GM18502 (cell line): ENCODE data around the gene GEMIN7.

Source experiments
- ATAC-seq: cut with Tn5 transposase; IDR thresholded peaks from one replicate; pipeline ENCODE4 v1.9.1; 2021; ENCODE audit warnings: mild to moderate bottlenecking; ENCODE audit not compliant: unreplicated experiment, poor library complexity

Gene GEMIN7

DNA sequence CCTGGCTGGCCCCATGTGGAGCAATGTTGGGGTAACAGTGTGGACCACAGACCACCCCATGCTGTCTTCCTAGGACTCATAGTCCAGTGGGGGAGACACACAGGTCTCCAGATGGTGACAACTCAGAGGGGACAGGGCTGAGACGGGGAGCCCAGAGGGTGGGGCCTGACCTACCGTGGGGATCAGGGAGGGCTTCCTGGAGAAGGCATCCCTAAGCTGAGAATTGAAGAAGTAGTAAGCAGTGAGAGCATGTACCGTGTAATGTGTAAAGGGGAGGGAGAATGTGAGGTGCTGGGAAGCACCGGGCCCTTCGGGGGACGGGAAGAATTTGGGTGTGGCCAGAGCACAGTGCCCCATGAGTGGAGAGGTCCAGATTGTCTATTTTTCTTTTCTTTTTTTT is 45.0 kb downstream of the GEMIN7 start:
- no peak for ATAC-seq

DNA sequence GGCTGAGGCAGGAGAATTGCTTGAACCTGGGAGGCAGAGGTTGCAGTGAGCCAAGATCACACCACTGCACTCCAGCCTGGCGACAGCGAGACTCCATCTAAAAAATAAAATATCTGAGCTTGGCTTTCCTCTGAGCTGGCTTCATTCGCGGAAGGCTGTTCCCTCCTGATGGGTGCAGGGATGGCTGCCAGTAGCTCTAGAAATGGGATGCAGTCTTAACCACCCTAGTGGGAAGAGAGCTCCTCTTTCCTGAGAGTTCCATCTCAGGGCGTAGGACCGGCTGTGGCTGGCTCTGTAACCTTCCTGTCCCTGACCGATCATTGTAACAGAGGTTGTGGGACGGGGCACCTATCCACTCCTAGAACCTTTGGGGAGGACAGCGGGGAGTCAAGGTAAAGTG is 46.3 kb downstream of the GEMIN7 start:
- no peak for ATAC-seq

DNA sequence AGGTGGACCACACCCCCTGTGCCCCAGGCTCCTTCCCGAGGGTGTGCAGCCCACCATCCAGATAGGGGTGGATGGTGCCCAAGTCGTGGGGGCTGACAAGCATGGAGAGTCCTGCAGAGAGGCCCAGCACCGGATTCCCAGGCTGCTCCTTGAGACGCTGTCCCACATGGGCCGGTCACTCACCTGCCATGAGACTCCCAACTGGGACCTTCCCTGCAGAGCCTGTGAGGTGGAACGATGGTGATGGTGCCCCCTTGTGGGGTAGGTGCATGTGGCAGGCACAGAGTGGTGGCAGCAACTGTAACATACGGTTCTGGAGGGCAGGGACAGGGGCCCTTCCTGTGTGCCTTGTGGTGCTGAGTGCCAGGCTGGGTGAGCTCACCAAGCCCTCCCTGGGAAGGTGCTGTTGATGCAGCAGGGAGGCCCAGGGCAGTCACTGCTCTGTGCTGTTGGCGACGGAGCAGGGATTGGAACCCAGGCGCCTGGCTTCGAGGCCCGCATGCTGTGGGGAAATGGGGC is 47.0 kb downstream of the GEMIN7 start:
- no peak for ATAC-seq

GRCh38 chr19:45126654-45127053 is 47.6 kb downstream of the GEMIN7 start:
- ATAC-seq, result no peak

GRCh38 chr19:45128146-45128545 is 49.1 kb downstream of the GEMIN7 start:
- ATAC-seq, result no peak

DNA sequence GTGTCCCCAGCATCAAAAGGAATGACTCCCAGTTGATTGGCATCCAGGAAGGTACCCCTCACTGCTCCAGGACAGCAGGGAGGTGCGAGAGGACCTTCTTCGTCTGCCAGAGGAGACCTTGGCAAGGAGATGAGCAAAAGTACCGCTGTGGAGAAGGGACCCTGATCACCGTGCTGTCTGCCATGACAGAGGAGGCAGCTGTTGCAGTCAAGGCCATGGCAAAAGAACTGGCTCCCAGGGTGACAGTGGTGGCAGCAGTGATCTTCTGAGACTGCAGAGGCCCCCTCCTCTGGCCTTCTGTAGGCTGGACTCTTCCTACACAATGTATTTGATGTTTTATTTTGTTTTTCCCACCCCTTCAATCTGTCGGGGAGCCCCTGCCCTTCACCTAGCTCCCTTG is 49.7 kb downstream of the GEMIN7 start:
- ATAC-seq, result no peak

DNA sequence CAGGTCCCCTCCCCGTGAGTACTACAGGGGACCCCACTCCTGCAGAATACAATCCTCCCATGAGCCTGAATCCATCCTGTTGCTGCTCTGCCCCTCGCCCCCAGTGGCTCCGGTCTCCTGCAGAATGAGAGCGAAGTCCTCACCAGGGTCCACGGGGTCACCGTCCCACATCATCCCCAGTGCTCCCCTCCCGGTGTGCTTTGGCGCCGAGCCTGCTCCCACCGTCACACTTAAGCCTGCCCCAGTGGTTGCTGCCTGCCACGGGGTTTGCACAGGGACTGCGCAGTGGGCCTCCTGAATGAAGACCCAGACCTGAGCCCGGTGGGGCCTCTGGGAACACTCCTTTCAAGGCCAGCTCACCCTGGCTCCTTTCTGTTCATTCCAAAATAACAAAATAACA is 51.2 kb downstream of the GEMIN7 start:
- no peak for ATAC-seq

DNA sequence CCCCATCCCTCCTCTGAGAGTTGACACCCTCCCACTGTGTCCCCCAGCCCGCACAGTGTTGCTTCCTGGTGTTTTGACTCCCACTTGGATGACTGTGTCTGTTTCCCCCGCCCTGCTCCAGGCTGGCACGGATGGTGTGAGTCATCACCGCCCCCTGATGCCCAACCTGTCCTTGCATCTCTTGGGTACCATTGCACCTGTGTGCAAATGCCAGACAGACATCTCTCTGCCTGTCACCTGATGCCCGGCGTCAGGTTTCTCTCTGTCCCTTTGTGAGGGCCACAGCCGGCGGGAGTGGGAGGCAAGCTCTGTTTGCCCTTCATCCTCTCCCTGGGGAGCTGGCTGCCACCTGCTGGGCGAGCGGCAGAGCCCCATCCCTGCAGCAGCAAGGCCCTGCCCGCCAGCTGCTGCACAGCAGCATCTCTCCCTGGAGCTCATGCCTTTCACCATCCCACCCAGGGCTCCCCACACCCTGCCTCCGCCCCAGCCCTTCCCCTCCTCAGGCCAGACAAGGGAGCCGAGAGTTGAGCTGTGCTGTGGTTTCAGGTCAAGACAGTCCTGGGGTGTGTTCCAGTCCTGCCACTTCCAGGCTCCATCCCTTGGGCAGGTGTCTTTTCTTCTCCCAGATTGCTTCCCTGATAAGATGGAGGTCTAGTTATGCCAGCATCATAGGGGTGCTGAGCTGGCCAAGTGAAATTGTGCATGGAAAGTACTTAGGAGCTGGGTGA is 52.0 kb downstream of the GEMIN7 start:
- ATAC-seq, result no peak

- ATAC-seq, result no peak
Measured at GRCh38 chr19:45133661-45134060, 54.6 kb downstream of the GEMIN7 start.

DNA sequence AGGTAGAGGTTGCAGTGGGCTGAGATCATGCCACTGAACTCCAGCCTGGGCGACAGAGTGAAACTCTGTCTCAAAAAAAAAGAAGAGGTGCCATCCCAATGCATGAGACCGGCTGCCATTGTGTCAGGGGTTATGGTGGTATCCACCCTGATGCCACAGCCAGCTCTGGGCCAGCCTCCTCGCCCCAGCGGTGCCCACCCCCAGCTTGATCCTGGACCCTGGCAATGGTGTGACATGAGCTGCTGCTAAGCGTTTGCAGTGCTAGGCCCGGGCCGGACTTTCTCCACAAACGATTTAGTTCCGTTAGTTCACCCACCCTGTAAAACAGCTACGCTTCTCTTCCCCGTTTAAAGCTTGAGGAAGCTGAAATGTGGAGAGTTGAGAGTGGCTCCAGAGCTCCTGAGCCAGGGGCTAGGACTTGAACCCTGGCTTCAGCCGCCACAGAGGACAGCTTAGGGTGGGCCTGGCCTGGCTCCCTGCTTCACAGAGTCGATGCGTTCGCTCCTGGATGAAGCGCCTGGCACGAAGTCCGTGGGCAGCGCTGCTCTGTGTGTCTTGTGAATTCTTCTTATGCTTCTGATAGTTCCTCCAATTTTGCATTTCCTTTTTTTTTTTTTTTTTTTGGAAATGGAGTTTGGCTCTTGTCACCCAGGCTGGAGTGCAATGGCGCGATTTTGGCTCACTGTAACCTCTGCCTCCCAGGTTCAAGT is 56.3 kb downstream of the GEMIN7 start:
- ATAC-seq, result no peak

- ATAC-seq, result no peak
Measured at GRCh38 chr19:45136507-45137178, 57.6 kb downstream of the GEMIN7 start.

DNA sequence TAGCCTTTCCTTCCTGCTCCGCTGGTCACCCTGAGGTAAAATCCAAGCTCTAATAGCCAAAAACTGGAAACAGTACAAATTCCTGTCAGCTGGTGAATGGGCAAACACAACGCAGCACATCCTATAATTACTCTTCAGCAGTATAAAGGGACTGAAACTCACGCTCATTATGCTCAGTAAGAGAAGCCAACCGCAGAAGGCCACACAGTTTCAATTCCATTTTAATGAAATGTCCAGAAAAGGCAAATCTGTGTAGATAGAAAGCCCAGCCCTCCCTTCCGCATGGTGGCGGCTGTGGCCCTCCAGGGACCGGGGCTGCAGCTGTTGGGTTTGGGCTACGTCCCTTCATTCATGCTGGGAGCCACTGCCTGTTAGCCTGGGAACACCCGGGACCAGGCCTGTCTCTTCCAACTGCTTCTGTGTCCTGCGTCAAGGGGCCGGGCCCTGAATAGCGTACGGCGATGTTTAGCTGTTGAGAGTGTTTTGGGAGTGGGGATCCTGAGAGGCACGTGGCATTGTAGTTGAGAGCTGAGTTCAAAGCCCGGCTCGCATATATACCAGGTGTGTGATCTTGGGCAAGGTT is 58.2 kb downstream of the GEMIN7 start:
- peak; percentile 80 for ATAC-seq

DNA sequence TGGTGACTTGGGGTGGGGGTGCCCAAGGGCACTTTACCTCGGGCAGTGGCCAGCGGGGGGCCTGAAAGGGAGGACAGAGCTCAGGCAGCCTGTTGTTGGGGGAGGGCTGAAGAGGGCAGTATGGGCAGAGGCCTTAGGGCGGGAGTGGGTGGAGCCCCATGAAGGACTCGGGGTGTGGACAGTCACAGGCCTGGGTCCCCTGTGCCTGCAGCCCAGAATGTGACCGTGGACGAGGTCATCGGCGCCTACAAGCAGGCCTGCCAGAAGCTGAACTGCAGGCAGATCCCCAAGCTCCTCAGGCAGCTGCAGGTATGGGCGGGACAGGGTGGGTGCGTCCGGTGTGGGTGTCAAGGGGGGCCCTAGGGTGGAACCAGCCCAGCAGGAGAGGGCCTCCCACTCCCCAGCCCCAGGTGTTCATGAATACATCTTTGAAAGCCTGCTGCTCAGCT is 59.3 kb downstream of the GEMIN7 start:
- no peak for ATAC-seq

DNA sequence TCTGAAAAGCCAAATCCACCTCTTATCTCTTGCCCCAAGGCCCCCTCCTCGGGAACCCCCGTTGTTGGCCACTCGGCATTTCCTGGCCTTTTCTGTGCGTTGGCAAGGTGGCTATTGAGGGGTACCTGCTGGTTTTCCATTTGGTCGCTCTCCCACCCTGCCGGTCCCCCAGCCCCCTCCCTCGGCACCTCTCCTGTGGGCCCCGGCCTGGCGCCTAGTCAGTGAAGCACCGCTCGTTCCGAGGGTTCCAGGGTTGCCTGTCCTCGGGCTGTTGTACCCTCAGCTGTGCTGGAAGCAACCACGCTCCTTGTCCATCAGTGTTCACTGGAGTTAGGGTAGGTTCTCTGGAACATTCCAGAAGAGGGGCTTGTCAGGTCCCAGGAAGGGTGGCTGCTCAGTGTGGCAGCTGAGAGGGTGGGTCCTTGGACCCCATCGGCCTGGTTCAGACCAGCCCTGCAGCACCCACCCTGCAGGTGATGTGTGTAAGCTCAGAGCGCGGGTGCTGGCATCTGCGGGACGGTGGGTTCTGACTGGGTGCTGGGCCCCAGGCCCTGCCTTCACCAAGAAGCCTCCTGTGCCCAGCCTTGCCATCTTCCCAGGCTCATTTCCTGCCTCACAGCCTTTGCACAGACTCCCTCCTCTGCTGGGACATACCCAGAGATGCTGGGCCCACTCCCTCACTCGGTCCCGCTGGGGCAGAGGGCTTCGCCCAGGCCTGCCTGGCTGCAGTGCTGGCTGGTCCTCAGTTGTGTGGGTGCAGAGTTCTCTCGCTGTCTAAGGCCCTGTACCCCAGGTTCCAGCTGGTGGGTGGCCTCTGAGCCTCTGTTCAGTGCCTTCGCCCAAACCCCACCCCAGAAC is 60.5 kb downstream of the GEMIN7 start:
- ATAC-seq, result no peak

GRCh38 chr19:45140144-45140503 is 61.1 kb downstream of the GEMIN7 start:
- no peak for ATAC-seq

DNA sequence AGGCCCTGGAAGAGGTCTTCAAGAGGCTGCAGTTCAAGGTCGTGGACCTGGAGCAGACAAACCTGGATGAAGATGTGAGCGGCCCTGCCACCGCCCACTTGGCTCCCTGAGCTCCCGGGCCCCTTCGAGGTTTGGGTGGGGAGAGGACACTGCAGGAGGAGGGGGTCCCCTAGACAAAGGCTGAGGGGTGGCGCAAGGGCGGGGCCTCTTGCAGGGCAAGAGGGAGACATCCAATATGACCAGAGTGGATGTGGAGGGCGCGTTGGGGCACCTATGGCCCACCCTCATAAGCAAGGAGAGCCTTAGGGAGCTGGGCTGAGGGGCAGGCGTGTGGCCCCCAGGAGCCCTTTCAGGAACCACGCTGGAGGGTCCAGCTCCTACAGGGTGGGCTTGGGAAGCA is 61.5 kb downstream of the GEMIN7 start:
- no peak for ATAC-seq
